ENCODE data around the gene HEBP1.

DNA sequence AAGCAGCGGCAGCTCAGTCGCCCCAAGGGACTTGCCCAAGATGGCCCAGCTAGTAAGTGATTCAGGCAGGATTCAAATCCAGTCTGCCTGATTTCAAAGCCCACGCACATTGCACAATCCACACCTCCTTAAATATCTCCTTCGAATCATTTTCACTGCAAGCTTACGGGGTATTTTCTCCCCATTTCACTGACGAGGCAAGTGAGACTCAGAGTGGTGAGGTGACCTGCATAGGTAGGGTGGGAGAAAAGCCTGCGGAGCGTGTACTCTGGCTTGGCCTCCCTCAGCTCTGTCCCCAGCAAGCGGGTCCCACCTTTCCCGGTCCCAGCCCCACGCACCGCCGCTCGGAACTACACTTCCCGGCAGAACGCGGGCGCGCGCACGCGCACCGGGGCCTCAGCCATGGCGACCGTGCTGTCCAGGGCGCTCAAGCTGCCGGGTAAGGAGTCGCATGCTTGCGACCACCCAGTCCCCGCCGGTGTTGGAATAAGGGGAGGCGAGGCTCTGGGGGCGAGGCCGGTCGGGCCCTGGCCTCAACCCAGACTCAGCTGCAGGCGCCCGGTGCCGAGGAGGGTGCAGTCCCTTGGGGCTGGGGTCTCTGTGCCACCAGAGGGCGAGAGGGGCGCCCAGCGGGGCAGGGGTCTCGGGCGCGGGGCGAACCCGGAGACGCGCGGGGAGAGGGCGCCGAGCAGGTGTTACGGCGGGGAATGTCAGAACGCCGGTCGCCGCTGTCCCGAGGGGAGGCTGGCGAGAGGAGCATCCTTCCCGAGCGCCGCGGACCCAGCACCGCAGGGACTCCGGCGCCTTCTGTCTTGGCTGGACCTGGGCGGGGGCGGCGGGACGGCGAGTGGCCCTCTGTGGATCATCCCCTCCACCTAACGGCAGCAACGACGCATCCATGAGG lies 44.2 kb upstream of the HEBP1 start, which contains the start of gene FAM234B:
- TF ChIP-seq, protein P1, sequence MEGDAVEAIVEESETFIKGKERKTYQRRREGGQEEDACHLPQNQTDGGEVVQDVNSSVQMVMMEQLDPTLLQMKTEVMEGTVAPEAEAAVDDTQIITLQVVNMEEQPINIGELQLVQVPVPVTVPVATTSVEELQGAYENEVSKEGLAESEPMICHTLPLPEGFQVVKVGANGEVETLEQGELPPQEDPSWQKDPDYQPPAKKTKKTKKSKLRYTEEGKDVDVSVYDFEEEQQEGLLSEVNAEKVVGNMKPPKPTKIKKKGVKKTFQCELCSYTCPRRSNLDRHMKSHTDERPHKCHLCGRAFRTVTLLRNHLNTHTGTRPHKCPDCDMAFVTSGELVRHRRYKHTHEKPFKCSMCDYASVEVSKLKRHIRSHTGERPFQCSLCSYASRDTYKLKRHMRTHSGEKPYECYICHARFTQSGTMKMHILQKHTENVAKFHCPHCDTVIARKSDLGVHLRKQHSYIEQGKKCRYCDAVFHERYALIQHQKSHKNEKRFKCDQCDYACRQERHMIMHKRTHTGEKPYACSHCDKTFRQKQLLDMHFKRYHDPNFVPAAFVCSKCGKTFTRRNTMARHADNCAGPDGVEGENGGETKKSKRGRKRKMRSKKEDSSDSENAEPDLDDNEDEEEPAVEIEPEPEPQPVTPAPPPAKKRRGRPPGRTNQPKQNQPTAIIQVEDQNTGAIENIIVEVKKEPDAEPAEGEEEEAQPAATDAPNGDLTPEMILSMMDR (IDR thresholded peaks at IDR 0.05) = peak in 1 of 6 experiments; percentile 18
- TF ChIP-seq POLR2A (IDR thresholded peaks at IDR 0.05) = peak in 1 of 2 donors; percentile 24

All from Peyer's patch (tissue), 4 donors.